ENCODE results near the gene OGFOD2.
A peak's percentile ranks its signal among the peaks of the same experiment; 100 is the strongest.

The OGFOD2 gene

DNA sequence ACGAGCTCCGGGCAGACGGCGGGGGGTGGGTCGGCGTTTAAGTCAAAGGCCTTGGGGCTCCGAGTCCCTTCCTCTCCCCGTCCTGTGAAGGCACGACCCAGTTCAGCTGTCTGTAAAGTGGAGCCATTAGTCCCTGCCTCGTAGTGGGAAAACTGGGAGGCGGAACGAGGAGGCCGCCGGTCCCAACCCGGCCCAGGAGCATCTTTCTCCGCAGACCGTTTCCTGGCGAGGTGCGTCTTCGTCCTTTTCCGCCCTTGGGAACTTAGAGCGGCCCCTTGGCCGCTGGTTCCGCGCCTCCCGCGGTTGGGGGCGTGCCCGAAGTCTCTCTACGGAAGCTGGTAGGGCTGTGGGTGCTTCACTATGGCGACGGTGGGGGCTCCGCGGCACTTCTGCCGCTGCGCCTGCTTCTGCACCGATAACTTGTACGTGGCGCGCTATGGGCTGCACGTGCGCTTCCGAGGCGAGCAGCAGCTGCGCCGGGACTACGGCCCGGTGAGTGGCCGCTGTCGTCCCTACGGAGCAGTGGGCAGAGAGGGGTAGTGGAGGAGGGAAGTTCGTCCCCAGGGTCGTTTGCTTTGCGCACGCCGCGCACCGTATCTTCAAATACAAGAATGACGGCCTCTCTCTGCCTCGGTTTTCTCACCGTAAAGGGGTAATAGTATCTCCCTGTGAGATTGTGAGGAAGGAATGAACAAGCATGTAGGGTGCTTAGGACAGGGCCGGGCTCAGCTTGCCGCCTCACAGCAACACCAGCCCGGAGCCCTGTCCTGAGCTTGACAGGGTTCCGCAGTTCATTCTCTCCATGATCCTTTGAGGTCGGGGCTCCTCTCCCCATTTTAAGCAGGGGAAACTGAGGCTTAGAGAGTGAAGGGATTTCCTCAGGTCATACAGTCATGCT, at the start of gene OGFOD2:
TSS of gene OGFOD2 (plus strand) at position 353 of the 898 bp plus-strand sequence. CDS start at position 361, 8 bp downstream.
- peak within 1 kb of the TSS; percentile 97 for H3K27ac ChIP-seq
- peak; percentile 92 for DNase-seq
- TF ChIP-seq, protein P1, sequence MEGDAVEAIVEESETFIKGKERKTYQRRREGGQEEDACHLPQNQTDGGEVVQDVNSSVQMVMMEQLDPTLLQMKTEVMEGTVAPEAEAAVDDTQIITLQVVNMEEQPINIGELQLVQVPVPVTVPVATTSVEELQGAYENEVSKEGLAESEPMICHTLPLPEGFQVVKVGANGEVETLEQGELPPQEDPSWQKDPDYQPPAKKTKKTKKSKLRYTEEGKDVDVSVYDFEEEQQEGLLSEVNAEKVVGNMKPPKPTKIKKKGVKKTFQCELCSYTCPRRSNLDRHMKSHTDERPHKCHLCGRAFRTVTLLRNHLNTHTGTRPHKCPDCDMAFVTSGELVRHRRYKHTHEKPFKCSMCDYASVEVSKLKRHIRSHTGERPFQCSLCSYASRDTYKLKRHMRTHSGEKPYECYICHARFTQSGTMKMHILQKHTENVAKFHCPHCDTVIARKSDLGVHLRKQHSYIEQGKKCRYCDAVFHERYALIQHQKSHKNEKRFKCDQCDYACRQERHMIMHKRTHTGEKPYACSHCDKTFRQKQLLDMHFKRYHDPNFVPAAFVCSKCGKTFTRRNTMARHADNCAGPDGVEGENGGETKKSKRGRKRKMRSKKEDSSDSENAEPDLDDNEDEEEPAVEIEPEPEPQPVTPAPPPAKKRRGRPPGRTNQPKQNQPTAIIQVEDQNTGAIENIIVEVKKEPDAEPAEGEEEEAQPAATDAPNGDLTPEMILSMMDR (IDR thresholded peaks at IDR 0.05; ENCODE audit: low read depth, low read length) = no peak
- peaks cover 10% of the 10 kb centered on the region for H3K36me3 ChIP-seq
- peak within 1 kb of the TSS; percentile 93 for H3K4me3 ChIP-seq (ENCODE audit: low read depth, low read length)
- H3K27me3 ChIP-seq (ENCODE audit: insufficient read depth, low read depth, severe bottlenecking) = no peaks in the 10 kb centered on the region
- no peaks in the 10 kb centered on the region for H3K9me3 ChIP-seq (ENCODE audit: severe bottlenecking)

DNA sequence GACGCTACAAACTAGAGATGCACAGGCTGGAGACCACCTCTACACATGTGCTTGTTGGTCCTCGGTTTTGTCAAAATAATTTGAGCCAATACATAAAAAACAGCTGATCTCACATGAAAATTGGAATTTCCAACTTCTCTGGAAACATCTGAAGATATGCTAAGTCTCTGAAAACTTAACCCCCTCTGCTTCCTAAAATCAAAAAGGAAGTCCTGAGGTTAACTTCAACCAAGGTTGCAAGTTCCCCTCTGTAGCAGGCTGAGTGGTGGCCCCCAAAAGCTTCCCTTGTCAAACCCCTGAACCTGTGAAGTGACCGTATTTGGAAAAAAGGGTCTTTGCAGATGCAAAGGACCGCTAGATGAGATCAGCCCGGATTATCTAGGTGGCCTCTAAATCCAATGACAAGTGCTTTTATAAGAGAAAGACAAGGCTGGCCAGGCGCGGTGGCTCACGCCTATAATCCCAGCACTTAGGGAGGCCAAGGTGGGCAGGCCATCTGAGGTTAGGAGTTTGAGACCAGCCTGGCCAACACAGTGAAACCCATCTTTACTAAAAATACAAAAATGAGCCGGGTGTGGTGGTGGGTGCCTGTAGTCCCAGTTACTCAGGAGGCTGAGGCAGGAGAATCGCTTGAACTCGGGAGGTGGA, 47.2 kb upstream of the OGFOD2 start:
- peaks cover 2% of the 10 kb centered on the region; the same call in 1 of the 2 replicates for H3K36me3 ChIP-seq
- peak overlapping the region; percentile 83 for H3K27ac ChIP-seq
- H3K4me3 ChIP-seq (ENCODE audit: low read depth, low read length) = peak overlapping the region; percentile 9; the same call in 1 of the 2 replicates
- no peaks in the 10 kb centered on the region for H3K9me3 ChIP-seq (ENCODE audit: severe bottlenecking)
- peak; percentile 87 for DNase-seq
- TF ChIP-seq, protein P1 (IDR thresholded peaks at IDR 0.05; ENCODE audit: low read depth, low read length) = no peak
- H3K27me3 ChIP-seq (ENCODE audit: insufficient read depth, low read depth, severe bottlenecking) = no peaks in the 10 kb centered on the region

DNA sequence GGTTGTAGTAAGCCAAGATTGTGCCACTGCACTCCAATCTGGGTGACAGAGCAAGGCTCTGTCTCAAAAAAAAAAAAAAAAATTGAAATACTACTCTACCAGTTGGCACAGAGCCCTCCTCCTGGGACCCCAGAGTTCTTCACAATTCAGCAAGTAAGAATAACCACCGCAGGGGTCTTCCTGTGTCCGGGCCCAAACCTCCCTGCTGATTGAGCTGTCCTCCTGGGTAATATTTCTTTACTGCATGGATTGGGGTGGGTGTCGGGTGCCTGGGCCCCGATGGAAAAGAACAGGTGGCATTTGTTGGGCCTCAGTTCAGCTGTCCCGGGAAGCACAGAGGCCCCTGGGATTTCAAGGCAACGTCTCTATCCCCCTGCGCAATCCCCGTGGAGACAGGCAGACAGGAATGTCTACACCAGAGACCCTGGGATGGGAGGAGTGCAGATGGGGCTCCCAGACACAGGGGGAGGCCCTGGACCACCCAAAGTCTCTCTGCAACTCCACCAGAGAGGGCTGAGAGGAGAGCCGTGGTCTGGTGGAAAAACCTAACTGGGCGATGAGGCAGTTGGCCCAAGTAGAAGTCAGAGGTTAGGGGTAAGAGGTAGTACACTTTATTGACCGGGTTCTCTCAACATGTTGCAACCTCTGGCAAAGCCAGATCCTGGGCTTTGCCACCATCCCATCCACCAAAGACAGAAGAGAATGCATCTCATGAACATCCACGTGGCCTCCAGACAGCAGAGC, 46.5 kb upstream of the OGFOD2 start:
- Histone ChIP-seq H3K9me3 (ENCODE audit: severe bottlenecking) (no peaks in the 10 kb centered on the region), H3K27ac (peak overlapping the region; percentile 83), H3K27me3 (ENCODE audit: insufficient read depth, low read depth, severe bottlenecking) (no peaks in the 10 kb centered on the region), H3K36me3 (peaks cover 2% of the 10 kb centered on the region; the same call in 1 of the 2 replicates), H3K4me3 (ENCODE audit: low read depth, low read length) (no peak overlapping the region)
- no peak for DNase-seq
- TF ChIP-seq, protein P1 (IDR thresholded peaks at IDR 0.05; ENCODE audit: low read depth, low read length) = no peak

DNA sequence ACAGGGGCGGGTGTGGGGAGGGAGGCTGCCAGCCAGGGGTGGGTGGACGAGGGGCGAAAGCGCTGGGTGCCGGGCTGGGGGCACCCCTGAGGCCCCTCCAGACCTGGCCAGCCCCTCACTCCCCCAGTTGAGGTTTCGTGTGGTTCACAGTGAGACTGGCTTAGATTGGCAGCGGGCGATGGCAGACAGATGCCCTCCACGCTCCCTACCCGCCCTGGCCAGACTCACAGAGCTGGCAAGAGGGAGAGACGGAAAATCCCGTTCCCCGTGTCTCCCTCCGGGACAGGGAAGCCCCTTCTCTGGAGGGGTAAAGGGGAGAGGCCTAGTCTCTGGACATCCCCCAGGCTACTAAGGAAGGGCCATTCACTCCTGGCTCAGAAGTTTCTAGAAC, 45.9 kb upstream of the OGFOD2 start:
- peak overlapping the region; percentile 83 for H3K27ac ChIP-seq
- H3K4me3 ChIP-seq (ENCODE audit: low read depth, low read length) = no peak overlapping the region
- TF ChIP-seq, protein P1 (IDR thresholded peaks at IDR 0.05; ENCODE audit: low read depth, low read length) = no peak

DNA sequence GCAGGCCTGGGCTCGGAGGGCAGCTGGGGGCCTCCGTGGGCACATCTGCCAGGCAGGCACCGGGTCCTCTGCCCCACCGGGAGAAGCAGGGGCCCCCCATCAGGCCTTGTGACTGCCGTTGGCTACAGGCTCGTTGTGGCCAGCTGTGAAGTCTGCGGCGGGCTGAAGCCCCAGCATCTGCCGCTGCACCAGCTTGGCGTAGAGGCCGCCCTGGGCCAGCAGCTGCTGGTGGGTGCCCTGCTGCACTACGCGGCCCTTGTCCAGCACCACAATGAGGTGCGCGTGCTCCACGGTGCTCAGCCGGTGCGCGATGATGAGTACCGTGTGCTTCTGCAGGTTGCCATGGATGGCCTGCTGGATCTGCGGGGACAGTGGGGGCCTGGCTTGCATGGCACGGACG, 45.2 kb upstream of the OGFOD2 start:
- Histone ChIP-seq H3K27me3 (ENCODE audit: insufficient read depth, low read depth, severe bottlenecking) (no peaks in the 10 kb centered on the region), H3K27ac (no peak overlapping the region), H3K9me3 (ENCODE audit: severe bottlenecking) (no peaks in the 10 kb centered on the region), H3K36me3 (peaks cover 2% of the 10 kb centered on the region; the same call in 1 of the 2 replicates), H3K4me3 (ENCODE audit: low read depth, low read length) (no peak overlapping the region)
- no peak for DNase-seq
- TF ChIP-seq, protein P1 (IDR thresholded peaks at IDR 0.05; ENCODE audit: low read depth, low read length) = no peak

More for the DNA sequence above, 45.9 kb upstream of the OGFOD2 start:
- Histone ChIP-seq H3K27me3 (ENCODE audit: insufficient read depth, low read depth, severe bottlenecking) (no peaks in the 10 kb centered on the region), H3K36me3 (peaks cover 2% of the 10 kb centered on the region; the same call in 1 of the 2 replicates), H3K9me3 (ENCODE audit: severe bottlenecking) (no peaks in the 10 kb centered on the region)
- DNase-seq = no peak

Data from WERI-Rb-1 (cell line).